Muscle layer of duodenum (tissue), 2 donors: ENCODE data around the gene UNKL.
"Not testable (repeated sequence)": the region's sequence is repeated elsewhere in the genome, so short reads cannot be mapped to it uniquely, and the experiment has no call there.

Source experiments
- H3K27ac ChIP-seq: one replicate; pipeline ENCODE4 v1.7.0; 2013; ENCODE audit warnings: mild to moderate bottlenecking, low read length
- H3K27me3 ChIP-seq: one replicate; pipeline ENCODE4 v1.7.0; 2013; ENCODE audit warnings: low read depth, mild to moderate bottlenecking, control low read depth, low read length
- H3K36me3 ChIP-seq, 2 donors: one replicate each; pipeline ENCODE4 v1.7.0; 2013; ENCODE audit warnings: low read length in 2 of 2, control low read depth in 1 of 2, mild to moderate bottlenecking in 1 of 2; ENCODE audit not compliant: insufficient read depth in 2 of 2, control insufficient read depth in 1 of 2
- H3K4me1 ChIP-seq, 2 donors: one replicate each; pipeline ENCODE4 v1.7.0; 2013; ENCODE audit warnings: low read length in 2 of 2, mild to moderate bottlenecking in 2 of 2, control low read depth in 1 of 2, moderate library complexity in 1 of 2; ENCODE audit not compliant: insufficient read depth in 2 of 2, control insufficient read depth in 1 of 2
- H3K4me3 ChIP-seq, 2 donors: one replicate each; pipeline ENCODE4 v1.7.0; 2013; ENCODE audit warnings: low read length in 2 of 2, low read depth in 1 of 2, mild to moderate bottlenecking in 1 of 2
- H3K9me3 ChIP-seq, 2 donors: one replicate each; pipeline ENCODE4 v1.7.0; 2013; ENCODE audit warnings: low read length in 2 of 2, control low read depth in 1 of 2, mild to moderate bottlenecking in 1 of 2; ENCODE audit not compliant: control insufficient read depth in 1 of 2
- donor health status: healthy.

UNKL gene

GRCh38 chr16:1328961-1329360 is 85.5 kb downstream of the UNKL start:
- Histone ChIP-seq H3K27me3 (peaks cover 21% of the 10 kb centered on the region), H3K36me3 (peaks cover 5 to 19% of the 10 kb centered on the region in 2 donors), H3K4me1 (peaks cover 0 to 24% of the 10 kb centered on the region in 2 donors)
- not testable (repeated sequence) for H3K9me3 ChIP-seq, H3K27ac ChIP-seq, H3K4me3 ChIP-seq

- H3K4me3 ChIP-seq = not testable (repeated sequence)
Observed at GRCh38 chr16:1328136-1328535, 86.4 kb downstream of the UNKL start.

GRCh38 chr16:1327619-1327947 is 86.9 kb downstream of the UNKL start:
- H3K4me1 ChIP-seq = peaks cover 0 to 10% of the 10 kb centered on the region in 2 donors
- no peak overlapping the region for H3K4me3 ChIP-seq
- peaks cover 5 to 29% of the 10 kb centered on the region in 2 donors for H3K36me3 ChIP-seq
- H3K9me3 ChIP-seq = no peaks in the 10 kb centered on the region
- peaks cover 14% of the 10 kb centered on the region for H3K27me3 ChIP-seq
- H3K27ac ChIP-seq = no peak overlapping the region

More at GRCh38 chr16:1328136-1328535, 86.4 kb downstream of the UNKL start:
- not testable (repeated sequence) for H3K27ac ChIP-seq, H3K9me3 ChIP-seq
- peaks cover 19% of the 10 kb centered on the region for H3K27me3 ChIP-seq
- peaks cover 0 to 16% of the 10 kb centered on the region in 2 donors for H3K4me1 ChIP-seq
- H3K36me3 ChIP-seq = peaks cover 5 to 27% of the 10 kb centered on the region in 2 donors

GRCh38 chr16:1326946-1327618 is 87.4 kb downstream of the UNKL start:
- Histone ChIP-seq H3K27ac (no peak overlapping the region), H3K9me3 (no peaks in the 10 kb centered on the region), H3K4me3 (no peak overlapping the region), H3K36me3 (peaks cover 5 to 29% of the 10 kb centered on the region in 2 donors), H3K27me3 (peaks cover 9% of the 10 kb centered on the region), H3K4me1 (peaks cover 0 to 5% of the 10 kb centered on the region in 2 donors)

GRCh38 chr16:1326391-1326790 is 88.1 kb downstream of the UNKL start:
- Histone ChIP-seq H3K27ac (no peak overlapping the region), H3K4me3 (no peak overlapping the region), H3K9me3 (no peaks in the 10 kb centered on the region), H3K36me3 (peaks cover 5 to 35% of the 10 kb centered on the region in 2 donors), H3K4me1 (no peaks in the 10 kb centered on the region), H3K27me3 (peaks cover 2% of the 10 kb centered on the region)

DNA sequence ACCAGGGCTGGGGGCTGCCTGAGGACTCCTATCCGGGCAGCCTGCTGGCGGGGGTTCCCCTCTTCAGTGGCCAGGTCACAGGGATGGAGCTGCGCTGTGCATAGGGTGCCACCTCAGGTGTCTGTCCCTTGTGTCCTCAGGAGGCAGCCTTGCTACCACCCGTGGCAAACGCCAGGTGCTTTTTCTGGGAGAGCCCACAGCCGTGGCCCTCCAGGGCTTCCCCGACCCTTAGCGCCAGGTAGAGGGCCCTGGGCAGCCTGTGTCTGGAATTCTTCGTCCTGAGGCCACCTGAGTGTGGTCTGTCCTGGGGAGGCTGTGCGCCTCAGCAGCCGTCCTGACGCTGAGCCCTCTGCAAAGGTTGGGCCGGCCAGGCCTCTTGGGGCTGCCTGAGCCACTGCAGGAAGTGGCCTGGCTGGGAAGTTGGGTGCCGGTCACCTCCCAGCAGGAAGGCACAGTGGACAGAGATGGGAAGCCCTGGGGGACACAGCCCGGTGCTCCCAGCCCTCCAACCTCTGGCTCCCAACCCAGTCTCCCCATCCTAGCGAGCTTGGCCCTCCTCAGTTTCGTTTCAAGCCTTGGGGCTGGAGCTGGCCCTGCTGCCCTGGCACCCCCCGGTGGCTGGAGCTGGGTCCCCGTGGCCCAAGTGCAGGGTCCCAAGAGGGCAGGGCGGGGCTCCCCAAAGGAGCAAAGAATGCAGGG is 88.7 kb downstream of the UNKL start:
- Histone ChIP-seq H3K9me3 (no peaks in the 10 kb centered on the region), H3K27ac (no peak overlapping the region), H3K27me3 (no peaks in the 10 kb centered on the region), H3K4me3 (no peak overlapping the region), H3K36me3 (peaks cover 5 to 40% of the 10 kb centered on the region in 2 donors), H3K4me1 (no peaks in the 10 kb centered on the region)

DNA sequence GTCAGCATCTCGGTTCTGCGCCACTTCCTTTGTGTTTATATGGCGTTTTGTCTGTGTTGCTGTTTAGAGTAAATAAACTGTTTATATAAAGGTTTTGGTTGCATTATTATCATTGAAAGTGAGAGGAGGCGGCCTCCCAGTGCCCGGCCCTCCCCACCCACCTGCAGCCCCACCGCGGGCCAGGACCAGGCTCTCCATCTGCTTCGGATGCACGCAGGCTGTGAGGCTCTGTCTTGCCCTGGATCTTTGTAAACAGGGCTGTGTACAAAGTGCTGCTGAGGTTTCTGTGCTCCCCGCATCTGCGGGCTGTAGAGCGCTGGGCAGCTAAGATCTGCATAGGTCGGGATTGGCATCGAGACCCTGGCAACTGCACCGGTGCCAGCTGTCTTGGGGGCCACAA is 89.2 kb downstream of the UNKL start:
- Histone ChIP-seq H3K27me3 (no peaks in the 10 kb centered on the region), H3K9me3 (no peaks in the 10 kb centered on the region), H3K36me3 (peaks cover 8 to 46% of the 10 kb centered on the region in 2 donors), H3K4me3 (no peak overlapping the region), H3K4me1 (no peaks in the 10 kb centered on the region), H3K27ac (no peak overlapping the region)

DNA sequence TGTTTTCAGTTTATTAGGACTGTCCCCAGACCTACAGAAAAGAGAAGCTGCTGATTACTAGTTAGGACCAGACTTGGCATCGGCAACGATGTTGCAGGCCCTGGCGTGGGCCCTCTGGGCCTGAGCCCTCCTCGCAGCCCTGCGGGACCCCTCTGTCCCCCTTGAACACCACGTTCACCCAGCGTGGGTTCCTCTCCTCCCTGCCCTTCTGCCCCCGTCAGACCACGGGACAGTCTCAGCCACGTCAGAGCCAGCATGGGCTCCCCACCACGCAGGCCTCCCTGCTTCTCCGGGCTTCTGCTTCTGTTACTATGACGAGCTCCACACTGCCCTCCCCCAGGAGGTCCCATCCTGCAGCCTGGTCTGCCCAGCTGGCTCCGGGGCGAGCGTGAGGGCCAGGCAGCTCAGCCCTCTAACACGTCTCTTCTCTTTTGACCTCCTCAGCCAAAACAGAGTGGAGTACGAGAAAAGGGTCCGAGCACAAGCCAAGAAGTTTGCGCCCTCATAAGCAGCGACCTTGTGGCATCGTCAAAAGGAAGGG is 90.1 kb downstream of the UNKL start:
- Histone ChIP-seq H3K36me3 (peaks cover 17 to 55% of the 10 kb centered on the region in 2 donors), H3K4me3 (no peak overlapping the region), H3K9me3 (no peaks in the 10 kb centered on the region), H3K27ac (no peak overlapping the region), H3K27me3 (no peaks in the 10 kb centered on the region), H3K4me1 (no peaks in the 10 kb centered on the region)

DNA sequence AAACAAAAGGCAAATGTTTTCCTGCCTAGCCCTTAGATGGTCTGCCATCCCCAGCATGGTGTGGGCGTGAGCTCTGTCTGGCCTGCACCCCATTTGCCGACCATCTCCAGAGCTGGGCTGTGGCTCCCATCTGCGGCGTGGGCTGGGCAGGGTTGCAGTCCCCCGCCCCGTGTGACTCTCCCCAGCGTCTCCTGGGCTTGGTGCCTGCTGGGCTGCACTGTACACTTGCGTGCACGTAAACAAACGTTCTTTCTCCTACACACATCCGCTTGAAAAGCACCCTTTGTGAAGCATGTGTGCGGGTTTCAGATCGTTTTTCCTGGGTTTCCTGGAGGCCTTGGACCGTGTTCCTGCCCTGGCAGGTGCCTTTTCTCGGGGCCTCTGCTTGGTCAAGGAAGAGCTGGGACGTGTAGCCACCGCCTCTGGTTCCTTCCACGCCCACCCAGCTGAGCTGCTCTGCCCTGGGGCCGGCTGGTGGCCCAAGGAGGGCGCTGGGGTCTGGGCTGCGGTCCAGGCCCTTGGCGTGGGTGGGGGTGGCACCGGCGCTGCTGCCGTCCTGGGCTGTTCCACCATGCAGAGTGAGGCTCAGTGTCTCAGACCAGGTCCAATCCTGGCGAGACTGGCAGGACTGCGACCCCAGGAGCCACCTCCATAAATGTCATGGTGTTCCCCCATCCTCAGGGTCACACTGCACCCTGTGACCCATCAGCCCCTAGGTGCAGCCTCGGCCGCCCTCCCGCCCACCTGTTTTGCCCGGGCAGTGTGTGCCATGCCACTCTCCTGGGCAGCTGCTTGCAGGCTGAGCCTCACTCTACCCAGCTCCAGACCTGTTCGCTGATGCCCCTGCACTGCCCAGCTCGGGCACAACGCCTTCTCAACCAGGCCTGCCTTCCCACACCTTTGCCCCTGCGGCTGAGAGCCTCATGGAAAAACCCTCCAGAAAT is 90.9 kb downstream of the UNKL start:
- H3K36me3 ChIP-seq = peaks cover 22 to 63% of the 10 kb centered on the region in 2 donors
- H3K4me1 ChIP-seq = no peaks in the 10 kb centered on the region
- H3K9me3 ChIP-seq = no peaks in the 10 kb centered on the region
- H3K27ac ChIP-seq = no peak overlapping the region
- no peak overlapping the region for H3K4me3 ChIP-seq
- no peaks in the 10 kb centered on the region for H3K27me3 ChIP-seq

DNA sequence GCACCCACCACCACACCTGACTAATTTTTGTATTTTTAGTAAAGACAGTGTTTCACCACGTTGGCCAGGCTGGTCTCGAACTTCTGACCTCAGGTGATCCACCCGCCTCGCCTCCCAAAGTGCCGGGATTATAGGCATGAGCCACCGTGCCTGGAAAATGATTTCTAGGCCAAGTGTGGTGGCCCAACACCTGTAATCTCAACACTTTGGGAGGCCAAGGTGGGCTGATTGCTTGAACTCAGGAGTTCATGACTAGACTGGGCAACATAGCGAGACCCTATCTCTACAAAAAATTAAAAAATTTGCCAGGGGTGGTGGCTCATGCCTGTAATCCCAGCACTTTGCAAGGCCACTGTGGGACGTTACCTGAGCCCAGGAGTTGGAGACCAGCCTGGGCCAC is 92.1 kb downstream of the UNKL start:
- no peaks in the 10 kb centered on the region for H3K27me3 ChIP-seq
- H3K9me3 ChIP-seq = no peaks in the 10 kb centered on the region
- no peak overlapping the region for H3K27ac ChIP-seq
- H3K36me3 ChIP-seq = peaks cover 34 to 74% of the 10 kb centered on the region in 2 donors
- no peaks in the 10 kb centered on the region for H3K4me1 ChIP-seq
- no peak overlapping the region for H3K4me3 ChIP-seq
